SK-N-SH (cell line): ENCODE measurements around the gene OXT.

ENCODE experiments used
- CHD2 ChIP-seq: fragments of 150-350 bp; IDR thresholded peaks from 2 replicates; pipeline ENCODE4 v1.6.1; 2018; ENCODE audit warnings: low read length; ENCODE audit not compliant: partially characterized antibody
- CTCF ChIP-seq: fragments of 200-600 bp; sonication (generic); IDR thresholded peaks from 2 replicates; pipeline ENCODE4 v1.6.1; 2017; ENCODE audit warnings: antibody characterized with exemption, mild to moderate bottlenecking, moderate library complexity
- EP300 ChIP-seq, 2 experiments: IDR thresholded peaks; 2 replicates each; pipeline versions ENCODE4 v1.4.0 to v1.6.1; 2012; ENCODE audit warnings: borderline replicate concordance in 1 of 2, low read depth in 1 of 2, low read length in 1 of 2
- EZH2phosphoT487 ChIP-seq: fragments of 200-600 bp; sonication (generic); IDR thresholded peaks from 2 replicates; pipeline ENCODE4 v1.6.1; 2017; ENCODE audit warnings: low read depth, mixed run types, mild to moderate bottlenecking, antibody characterized with exemption, moderate library complexity, borderline replicate concordance
- FOXJ3 ChIP-seq: sonication (generic); formaldehyde crosslinking; IDR thresholded peaks from 2 replicates; pipeline ENCODE4 v1.5.1; 2020; ENCODE audit warnings: mild to moderate bottlenecking, missing genetic modification reagents
- MXI1 ChIP-seq: IDR thresholded peaks from 2 replicates; pipeline ENCODE4 v1.6.1; 2012; ENCODE audit warnings: mild to moderate bottlenecking, low read depth, low read length, improper control_type of control experiment
- REST ChIP-seq: IDR thresholded peaks from 2 replicates; pipeline ENCODE4 v1.6.1; 2012; ENCODE audit warnings: mild to moderate bottlenecking, low read depth, low read length, moderate library complexity
- SIN3A ChIP-seq: IDR thresholded peaks from 2 replicates; pipeline ENCODE4 v1.6.1; 2012; ENCODE audit warnings: low read depth, mild to moderate bottlenecking, low read length, moderate library complexity, borderline replicate concordance
- TCF12 ChIP-seq: IDR thresholded peaks from 2 replicates; pipeline ENCODE4 v1.4.0; 2012
- USF2 ChIP-seq: fragments of 150-350 bp; IDR thresholded peaks from 2 replicates; pipeline ENCODE4 v1.6.1; 2017; ENCODE audit warnings: antibody characterized with exemption, low read length, low read depth, borderline replicate concordance

- no peak for TF ChIP-seq CTCF
- no peak for TF ChIP-seq EZH2phosphoT487
- no peak for TF ChIP-seq EP300 (IDR thresholded peaks at IDR 0.05; ENCODE audit: borderline replicate concordance in 1 of 2, low read depth in 1 of 2, low read length in 1 of 2)
- TF ChIP-seq REST: no peak
- TF ChIP-seq CHD2: no peak
- TF ChIP-seq SIN3A: no peak
- TF ChIP-seq USF2: no peak
- no peak for TF ChIP-seq FOXJ3 (CRISPR knock-in tag)
- no peak for TF ChIP-seq MXI1
- no peak for TF ChIP-seq TCF12
Observed at GRCh38 chr20:3043322-3043721, 28.1 kb upstream of the OXT start, which contains the start of gene GNRH2.
